Left kidney (tissue), 8 donors: ENCODE measurements around the gene LAMB3. TPM values are rescaled to one million over a fixed set of nuclear protein-coding genes. Genes with fewer than 3 reads are reported as not detected.
"Not testable (repeated sequence)": the region's sequence is repeated elsewhere in the genome, so short reads cannot be mapped to it uniquely, and the experiment has no call there.

Experiments used
- DNase-seq: peaks from one replicate; pipeline ENCODE4 v3.0.0-alpha.2; 2013
- long read RNA-seq, 8 donors: transcript quantifications; one replicate each; lab custom pipeline, GENCODE V29; 2026
- polyA plus RNA-seq: library from polyadenylated mRNA; unstranded; fragments of 120-200 nt; gene quantifications from one replicate; pipeline ENCODE4 v1.2.1, GENCODE V29; 2013; ENCODE audit not compliant: insufficient read length

LAMB3 gene
- polyA plus RNA-seq, result 0.58 TPM
- long read RNA-seq, donor 1, result 0 reads
- long read RNA-seq, donor 2, result 0 reads
- long read RNA-seq, donor 3, result 0 reads
- long read RNA-seq, donor 4, result 0 reads
- long read RNA-seq, donor 5, result 0 reads
- long read RNA-seq, donor 6, result 0 reads
- long read RNA-seq, donor 7, result 0 reads
- long read RNA-seq, donor 8, result 0 reads

DNA sequence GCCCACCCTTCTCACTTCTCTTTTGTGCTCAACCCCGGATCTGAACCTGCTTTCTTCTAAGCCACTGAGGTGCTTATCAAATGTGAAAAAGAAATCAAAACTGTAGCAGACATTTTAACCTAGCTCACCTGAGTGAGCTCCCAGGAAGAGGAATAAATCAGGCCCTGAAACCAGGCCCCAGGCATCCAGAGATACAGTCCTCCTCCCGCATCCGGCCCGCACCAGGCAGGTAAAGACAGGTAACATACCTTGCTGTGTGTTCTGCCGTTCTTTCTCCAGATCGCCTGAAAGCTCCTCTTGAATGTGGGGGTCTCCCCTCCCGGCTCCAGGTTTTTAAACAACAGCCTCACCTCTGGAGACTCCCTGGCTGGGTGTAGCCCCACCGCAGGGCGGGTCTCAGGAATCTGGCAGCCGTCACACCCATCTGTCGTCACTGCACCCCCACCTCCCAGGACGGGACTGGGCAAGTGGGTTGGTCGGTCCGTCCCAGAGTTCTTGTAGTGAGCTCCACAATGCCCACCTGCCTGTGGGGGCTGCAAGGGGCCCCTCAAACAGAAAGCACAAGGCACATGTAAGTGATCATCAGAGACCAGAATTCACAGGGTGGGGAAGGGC is at the start of gene LAMB3:
TSS of gene LAMB3 (minus strand) at position 305 of the 615 bp plus-strand sequence. CDS start 1,481 bp downstream, outside the sequence.
- no peak for DNase-seq

- DNase-seq, result not testable (repeated sequence)
Observed at GRCh38 chr1:209700686-209701085, 48.5 kb upstream of the LAMB3 start.

DNA sequence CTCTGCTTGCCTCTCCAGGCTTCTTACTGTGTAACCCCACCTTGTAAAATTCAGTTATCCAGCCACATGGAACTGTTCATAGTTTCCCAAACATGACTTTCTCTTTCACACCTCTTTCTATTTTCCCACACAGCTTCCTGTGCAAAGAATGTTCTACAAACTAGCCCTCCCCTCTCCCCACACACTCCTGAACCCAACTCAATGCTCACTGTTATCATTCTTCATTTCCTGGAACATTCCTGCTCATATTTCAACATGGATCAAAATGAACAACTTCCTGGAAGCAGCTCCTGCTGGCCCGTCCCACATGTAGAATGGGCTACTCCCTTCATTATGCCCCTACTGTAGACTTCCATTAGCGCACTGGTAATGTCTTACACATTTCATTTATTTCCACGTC is 44.9 kb upstream of the LAMB3 start:
- DNase-seq, result no peak

DNA sequence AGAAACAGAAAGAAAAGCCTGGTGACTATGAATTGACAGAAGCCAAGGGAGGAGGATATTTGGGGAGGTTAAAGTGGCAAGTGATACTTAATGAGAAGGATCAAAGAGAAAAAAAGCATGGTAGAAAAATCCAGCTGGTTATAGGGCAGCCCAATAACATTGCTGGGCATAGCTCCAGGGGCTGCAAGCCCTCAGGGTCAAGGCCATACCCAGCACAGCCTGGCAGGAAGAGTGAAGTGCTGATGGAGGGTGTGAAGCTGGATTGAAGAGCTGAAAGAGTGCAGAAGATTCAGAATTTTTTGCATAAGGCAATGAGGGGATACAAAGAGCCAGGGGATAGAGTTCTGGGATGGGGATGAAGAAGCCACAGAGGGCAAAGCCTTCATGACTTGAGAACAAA is 44.4 kb upstream of the LAMB3 start:
- DNase-seq, result no peak

- DNase-seq, result peak; percentile 79
Observed at GRCh38 chr1:209692745-209693504, 40.7 kb upstream of the LAMB3 start.

GRCh38 chr1:209692296-209692695 is 40.1 kb upstream of the LAMB3 start:
- no peak for DNase-seq

- DNase-seq, result no peak
Observed at GRCh38 chr1:209691237-209691636, 39.0 kb upstream of the LAMB3 start.

- DNase-seq, result no peak
Observed at GRCh38 chr1:209689477-209689876, 37.3 kb upstream of the LAMB3 start.

GRCh38 chr1:209688746-209689234 is 36.6 kb upstream of the LAMB3 start:
- no peak for DNase-seq

- no peak for DNase-seq
Observed at GRCh38 chr1:209686322-209686721, 34.1 kb upstream of the LAMB3 start.

GRCh38 chr1:209685821-209686220 is 33.6 kb upstream of the LAMB3 start:
- no peak for DNase-seq

- no peak for DNase-seq
Observed at GRCh38 chr1:209678981-209679539, 26.8 kb upstream of the LAMB3 start.

DNA sequence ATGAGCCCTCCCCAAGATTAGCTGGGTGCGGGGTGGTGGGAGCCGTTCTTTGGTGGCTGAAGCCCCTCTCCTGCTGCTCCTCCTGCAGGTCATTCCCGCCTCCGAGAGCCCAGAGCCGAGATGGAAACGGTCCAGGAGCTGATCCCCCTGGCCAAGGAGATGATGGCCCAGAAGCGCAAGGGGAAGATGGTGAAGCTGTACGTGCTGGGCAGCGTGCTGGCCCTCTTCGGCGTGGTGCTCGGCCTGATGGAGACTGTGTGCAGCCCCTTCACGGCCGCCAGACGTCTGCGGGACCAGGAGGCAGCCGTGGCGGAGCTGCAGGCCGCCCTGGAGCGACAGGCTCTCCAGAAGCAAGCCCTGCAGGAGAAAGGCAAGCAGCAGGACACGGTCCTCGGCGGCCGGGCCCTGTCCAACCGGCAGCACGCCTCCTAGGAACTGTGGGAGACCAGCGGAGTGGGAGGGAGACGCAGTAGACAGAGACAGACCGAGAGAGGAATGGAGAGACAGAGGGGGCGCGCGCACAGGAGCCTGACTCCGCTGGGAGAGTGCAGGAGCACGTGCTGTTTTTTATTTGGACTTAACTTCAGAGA is 23.4 kb upstream of the LAMB3 start:
- DNase-seq, result peak; percentile 29

GRCh38 chr1:209674957-209675564 is 22.8 kb upstream of the LAMB3 start, which contains the start of gene G0S2:
Gene G0S2, plus strand, starts transcription at chr1:209675412. Its CDS starts 273 bp downstream, at chr1:209675685.
- DNase-seq, result peak; percentile 46

DNA sequence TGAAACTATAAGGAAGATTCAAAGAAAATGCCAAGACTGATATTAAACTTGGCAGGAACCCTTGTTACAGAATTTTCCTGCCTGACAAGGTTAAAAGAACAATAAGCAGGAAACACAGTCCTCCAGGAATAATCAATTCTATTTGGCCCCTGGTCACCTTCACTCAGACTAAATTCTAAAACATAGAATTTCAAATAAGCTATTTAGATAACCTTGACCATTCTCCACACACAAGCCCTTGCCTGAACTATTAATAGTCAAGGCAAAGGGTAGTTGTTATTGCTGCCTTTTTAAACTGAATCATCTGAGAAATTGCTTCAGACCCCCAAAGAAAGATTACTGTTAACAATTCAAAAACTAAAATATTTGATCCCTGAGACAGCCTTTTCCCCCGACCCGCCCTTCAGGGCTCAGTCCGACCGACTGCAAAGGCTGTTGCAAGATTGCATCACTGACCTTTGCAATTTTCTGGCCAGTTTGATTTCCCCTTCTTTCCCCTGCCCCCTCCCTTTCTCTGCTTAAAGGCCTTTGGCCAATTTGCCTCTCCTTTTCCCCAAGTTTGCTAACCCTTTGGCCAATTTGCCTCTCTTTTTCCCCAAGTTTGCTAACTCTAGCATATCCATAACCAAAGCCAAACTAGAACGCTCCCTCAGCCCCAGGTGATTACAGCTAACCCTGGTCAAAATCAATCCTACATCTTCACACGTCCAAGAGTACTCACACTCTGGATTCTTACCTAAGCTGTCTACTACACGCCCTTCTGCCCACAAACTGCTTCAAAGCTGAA is 21.6 kb upstream of the LAMB3 start:
- DNase-seq, result no peak

GRCh38 chr1:209672705-209673630 is 20.7 kb upstream of the LAMB3 start:
- DNase-seq, result no peak

DNA sequence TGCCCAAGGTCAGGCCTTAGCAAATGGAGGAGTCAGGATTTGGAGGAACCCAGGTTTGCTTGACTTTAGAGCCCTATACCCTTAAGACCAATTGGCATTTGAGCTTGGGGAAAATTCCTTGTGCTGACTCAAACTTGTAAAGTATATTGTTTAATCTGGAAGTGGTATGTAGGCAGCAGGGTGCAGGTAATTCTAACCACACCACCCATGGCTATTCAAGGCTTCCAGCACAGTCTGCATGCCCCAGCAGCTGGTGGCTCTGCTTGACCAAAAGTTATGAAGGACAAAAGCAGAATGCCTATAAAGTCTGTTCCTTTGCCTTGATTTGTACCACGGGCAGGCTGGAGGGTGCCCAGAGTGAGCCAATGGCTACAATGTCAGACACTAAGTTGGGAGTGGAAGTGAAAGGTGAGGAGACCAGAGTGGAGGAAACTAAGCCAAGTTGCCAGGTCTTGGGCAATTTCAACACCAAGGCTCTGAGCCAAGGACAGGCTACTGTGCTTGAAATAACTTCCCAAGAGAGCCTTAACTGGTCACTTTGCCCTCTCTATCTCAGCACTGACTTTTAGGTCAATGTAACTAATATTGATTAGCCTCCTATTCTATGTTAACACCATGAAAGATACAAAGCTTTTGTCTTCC is 18.3 kb upstream of the LAMB3 start:
- no peak for DNase-seq

- no peak for DNase-seq
Observed at GRCh38 chr1:209667708-209668107, 15.5 kb upstream of the LAMB3 start.

- no peak for DNase-seq
Observed at GRCh38 chr1:209667103-209667502, 14.9 kb upstream of the LAMB3 start.
